Measurements from ENCODE around the gene CCDC40.

The CCDC40 gene

GRCh38 chr17:80097844-80098691 lies 61.6 kb downstream of the CCDC40 start:
- Mint-ChIP-seq H3K9me3 (no peaks in the 10 kb centered on the region), H3K4me1 (peaks cover 65% of the 10 kb centered on the region), H3K27ac (peak overlapping the region; percentile 72), H3K27me3 (ENCODE audit: low read depth, poor library complexity) (peaks cover 15% of the 10 kb centered on the region), H3K36me3 (ENCODE audit: low read depth) (peaks cover under 1% of the 10 kb centered on the region), H3K4me3 (peak overlapping the region; percentile 44)
- DNase-seq, result no peak
- no peak for TF ChIP-seq CTCF (IDR thresholded peaks at IDR 0.05)

GRCh38 chr17:80099291-80100034 lies 63.0 kb downstream of the CCDC40 start:
- H3K27ac Mint-ChIP-seq, result peak overlapping the region; percentile 36
- H3K4me3 Mint-ChIP-seq, result peak overlapping the region; percentile 50
- TF ChIP-seq CTCF (IDR thresholded peaks at IDR 0.05), result no peak

GRCh38 chr17:80100035-80100323 lies 63.5 kb downstream of the CCDC40 start:
- Mint-ChIP-seq H3K27me3 (ENCODE audit: low read depth, poor library complexity) (peaks cover 15% of the 10 kb centered on the region), H3K36me3 (ENCODE audit: low read depth) (no peaks in the 10 kb centered on the region), H3K4me3 (peak overlapping the region; percentile 87), H3K27ac (no peak overlapping the region), H3K9me3 (no peaks in the 10 kb centered on the region), H3K4me1 (peaks cover 79% of the 10 kb centered on the region)
- no peak for TF ChIP-seq CTCF (IDR thresholded peaks at IDR 0.05)
- no peak for DNase-seq

More at GRCh38 chr17:80099291-80100034, 63.0 kb downstream of the CCDC40 start:
- no peaks in the 10 kb centered on the region for H3K36me3 Mint-ChIP-seq (ENCODE audit: low read depth)
- H3K4me1 Mint-ChIP-seq, result peaks cover 79% of the 10 kb centered on the region
- H3K27me3 Mint-ChIP-seq (ENCODE audit: low read depth, poor library complexity), result peaks cover 15% of the 10 kb centered on the region
- H3K9me3 Mint-ChIP-seq, result no peaks in the 10 kb centered on the region
- no peak for DNase-seq

GRCh38 chr17:80101011-80101945 lies 64.8 kb downstream of the CCDC40 start, which contains the start of gene GAA:
Gene GAA (plus strand): TSS chr17:80101581. CDS start chr17:80104587, 3,006 bp downstream.
- Mint-ChIP-seq H3K27ac (peak within 1 kb of the TSS; percentile 84), H3K4me3 (peak within 1 kb of the TSS; percentile 91), H3K9me3 (no peaks in the 10 kb centered on the region), H3K36me3 (ENCODE audit: low read depth) (no peaks in the 10 kb centered on the region), H3K27me3 (ENCODE audit: low read depth, poor library complexity) (peaks cover 18% of the 10 kb centered on the region), H3K4me1 (peaks cover 80% of the 10 kb centered on the region)
- TF ChIP-seq CTCF (IDR thresholded peaks at IDR 0.05), result peak; percentile 53
- peak; percentile 95 for DNase-seq

GRCh38 chr17:80101946-80102663 lies 65.7 kb downstream of the CCDC40 start:
- Mint-ChIP-seq H3K4me1 (peaks cover 74% of the 10 kb centered on the region), H3K4me3 (peak overlapping the region; percentile 91), H3K36me3 (ENCODE audit: low read depth) (no peaks in the 10 kb centered on the region), H3K9me3 (no peaks in the 10 kb centered on the region), H3K27ac (peak overlapping the region; percentile 28), H3K27me3 (ENCODE audit: low read depth, poor library complexity) (peaks cover 15% of the 10 kb centered on the region)
- peak; percentile 35 for DNase-seq
- TF ChIP-seq CTCF (IDR thresholded peaks at IDR 0.05), result no peak
